ENCODE data around the gene BOC.

The BOC gene

DNA sequence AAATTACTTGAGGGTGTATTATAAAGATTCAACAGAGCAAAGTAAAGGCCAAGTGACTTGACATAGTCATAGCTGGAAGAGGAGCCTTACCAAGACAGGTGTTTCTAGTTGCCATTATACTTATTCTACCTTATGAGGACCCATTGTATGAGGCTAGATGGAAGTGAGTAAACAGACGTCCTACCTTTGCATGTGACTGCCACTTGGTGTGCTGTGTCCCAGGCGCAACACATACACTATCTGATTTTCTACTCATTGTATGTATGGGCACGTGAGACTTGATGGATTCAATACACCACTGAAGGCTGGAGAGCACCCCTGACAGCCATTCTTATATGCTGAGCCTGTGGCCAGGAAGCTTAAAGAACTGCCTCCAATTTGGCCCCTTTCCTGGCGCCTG lies 40.5 kb downstream of the BOC start:
- DNase-seq (ENCODE audit: low read depth in 2 of 2): no peak

DNA sequence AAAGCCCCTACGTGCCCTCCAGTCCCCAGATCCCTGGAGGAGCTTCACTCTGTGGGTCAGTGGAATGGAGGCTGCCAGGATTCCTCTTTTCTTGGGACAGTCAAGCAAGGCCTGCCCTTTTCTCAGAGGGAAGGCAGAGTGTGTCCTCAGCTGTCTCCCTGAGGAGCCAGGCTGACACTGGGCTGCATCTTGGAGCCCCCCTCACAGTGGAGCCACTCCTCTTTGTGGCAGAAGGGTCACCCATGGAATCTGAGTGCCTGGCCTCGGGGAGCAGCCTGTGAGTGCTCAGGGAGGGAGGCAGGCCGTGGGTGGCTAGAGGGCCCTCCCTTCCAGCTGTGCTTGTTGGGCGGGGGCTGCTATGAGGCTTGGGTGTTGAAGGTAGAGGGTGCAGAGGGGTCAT lies 41.2 kb downstream of the BOC start:
- DNase-seq (ENCODE audit: low read depth in 2 of 2): no peak

DNA sequence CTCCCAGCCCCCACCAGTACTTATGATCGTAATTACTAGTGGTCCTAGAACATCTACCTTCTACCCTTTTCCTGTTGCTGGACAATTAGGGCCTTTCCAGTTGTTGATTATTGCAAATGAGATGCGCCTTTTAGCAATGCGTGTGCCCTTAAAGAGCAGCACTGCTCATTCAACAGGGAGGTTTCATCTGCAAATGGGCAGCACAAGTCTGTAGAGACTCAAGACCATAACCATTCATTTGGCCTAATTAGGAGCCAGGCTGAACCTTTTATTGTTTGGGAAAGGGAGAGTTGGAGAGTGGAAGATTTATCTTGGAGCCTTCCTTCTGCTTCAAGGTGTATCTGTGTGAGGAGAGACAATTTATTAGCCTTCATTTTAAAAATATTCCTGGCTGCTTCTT lies 42.3 kb downstream of the BOC start:
- no peak for DNase-seq (ENCODE audit: low read depth in 2 of 2)

DNA sequence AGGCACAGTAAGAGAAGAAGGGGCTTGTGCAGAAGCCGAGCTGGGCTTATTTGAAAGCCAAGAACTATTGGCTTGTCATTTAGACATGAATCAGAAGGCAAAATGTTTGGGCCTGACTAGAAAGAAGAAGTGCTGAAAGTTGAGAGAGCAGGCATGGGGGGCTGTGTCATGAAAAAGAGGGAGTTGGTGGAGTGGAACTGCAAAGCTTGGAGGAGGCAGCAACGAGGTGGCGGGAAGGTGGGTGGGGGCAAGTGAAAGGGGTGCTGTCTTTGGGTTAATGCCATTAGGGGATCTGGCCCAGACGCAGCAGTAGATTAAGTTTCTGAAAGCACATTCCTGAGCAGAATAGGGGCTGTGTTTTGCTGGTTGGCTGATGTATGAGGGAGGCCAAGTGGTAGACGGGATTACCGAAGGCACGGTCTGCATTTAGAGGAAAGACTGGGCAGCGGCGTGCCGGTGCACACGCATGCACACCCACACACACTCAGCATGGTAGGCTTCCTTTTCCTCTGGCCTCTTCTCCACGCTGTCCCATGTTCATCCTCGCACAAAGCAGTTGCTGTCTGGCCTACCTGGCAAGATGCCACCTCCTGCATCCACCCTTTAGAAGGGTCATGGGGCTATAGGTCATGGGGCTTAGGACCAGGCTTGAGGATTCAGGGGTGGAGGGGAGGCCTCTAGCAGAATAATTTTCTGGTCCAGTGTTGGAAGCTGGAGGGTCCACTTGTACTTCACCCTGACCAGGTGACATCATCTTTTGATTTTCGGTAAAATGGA lies 43.0 kb downstream of the BOC start:
- DNase-seq (ENCODE audit: low read depth in 2 of 2): no peak

DNA sequence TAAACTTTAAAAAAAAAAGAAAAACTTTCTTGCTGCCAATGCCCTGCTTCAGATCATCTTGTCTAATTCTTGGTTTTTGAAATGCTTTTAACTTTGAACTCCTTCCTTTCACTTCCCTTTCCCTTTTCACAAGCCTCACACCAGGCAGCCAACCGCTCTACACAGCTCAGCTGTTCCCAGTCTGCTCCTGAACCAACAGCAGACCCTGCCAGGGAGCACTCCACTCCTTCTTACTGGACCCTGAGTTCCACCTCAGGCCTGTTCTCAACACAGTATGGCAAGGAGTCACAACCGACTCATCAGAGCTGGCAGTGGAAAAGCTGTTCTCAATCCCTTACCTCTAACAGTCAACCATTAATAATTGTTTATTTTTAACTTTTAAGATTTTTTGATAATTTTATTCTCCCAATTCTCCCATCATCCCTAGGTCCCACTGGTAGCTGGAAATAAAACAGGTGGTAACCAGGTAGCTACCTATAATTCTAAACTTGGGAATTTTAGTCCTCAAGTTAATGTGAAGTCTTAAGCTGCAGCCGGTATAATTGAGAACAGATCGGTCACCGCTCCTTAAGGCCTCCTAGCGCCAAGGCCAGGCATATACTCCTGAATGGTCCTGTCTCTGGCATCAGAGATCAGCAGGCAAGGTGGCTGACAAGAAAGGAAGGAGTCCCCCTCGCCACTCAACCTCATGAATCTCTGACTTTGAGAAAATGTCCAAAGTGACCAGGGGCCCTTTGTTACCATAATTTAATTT lies 43.9 kb downstream of the BOC start:
- no peak for DNase-seq (ENCODE audit: low read depth in 2 of 2)

DNA sequence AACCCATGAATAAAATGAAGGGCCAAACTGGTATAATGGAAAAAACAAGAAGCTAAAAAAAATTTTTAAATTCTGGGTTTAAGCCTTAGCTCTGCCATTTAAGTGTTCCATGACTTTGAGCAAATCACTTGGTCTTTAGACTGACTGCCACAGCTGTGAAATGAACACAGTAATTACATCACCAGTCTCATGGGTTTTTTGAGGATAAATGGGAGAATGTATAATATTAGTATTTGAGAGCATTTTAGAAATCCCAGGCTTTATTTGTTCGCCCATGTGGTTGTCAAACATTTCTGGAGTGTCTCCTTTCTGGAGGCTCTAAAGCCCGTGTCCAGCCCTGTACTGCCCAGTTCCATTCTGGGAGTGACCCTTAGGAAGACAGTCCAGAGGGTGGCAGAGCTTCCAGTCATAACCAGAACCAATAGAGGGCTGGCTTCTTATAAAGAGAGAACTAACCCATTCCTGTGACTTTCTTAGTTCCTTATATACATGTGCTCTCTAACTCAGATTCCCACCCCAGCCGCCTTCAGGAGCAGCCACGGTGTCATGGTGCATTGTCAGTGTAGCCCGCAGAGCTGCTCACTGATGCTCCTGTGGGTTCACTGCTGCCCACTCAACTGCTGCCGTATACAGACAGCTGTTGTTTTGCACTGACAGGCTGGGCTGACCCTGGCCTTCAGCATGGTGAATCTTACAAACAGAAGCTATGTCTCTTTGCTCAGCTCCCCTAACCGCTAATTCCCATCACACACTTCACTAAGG lies 44.7 kb downstream of the BOC start:
- DNase-seq (ENCODE audit: low read depth in 2 of 2): no peak

DNA sequence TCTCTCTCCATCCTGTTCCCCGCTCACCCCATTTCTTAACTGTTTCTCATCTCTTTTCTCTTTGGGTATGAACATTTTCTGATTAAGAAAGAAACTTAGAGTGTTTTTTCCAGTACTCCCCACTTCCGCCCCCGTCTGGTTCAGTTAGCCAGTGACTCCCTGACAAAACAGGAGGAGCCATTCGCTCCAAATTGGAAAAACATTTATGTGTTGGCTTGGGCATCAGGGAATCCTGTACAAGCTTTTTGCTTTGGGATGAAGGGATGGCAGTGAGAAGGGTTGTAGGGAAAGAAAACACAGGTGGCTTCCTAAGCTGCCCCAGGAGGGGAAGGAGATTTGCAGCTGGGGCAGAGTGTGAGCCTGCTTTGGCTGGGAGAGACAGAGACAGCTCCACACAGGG lies 47.0 kb downstream of the BOC start:
- DNase-seq (ENCODE audit: low read depth in 2 of 2): no peak

DNA sequence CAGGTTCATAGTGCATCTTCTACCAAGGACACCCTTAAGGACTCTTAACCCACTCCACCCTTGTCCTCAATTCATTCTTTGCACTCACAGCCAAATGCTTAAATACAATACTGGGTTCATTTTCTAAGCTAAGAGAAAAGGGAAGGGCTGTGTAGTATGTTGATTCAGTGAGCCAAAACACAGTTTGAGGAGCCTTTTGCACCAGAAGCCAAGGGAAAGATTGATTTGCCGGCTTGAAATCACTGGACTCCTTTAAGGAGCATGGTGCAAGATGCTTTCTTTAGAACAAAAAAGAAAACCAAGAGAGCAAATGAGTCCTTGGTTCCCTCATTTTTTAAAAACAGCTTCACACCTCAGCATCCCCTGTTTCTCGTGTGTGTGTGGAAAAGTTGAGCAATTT lies 47.8 kb downstream of the BOC start:
- DNase-seq (ENCODE audit: low read depth in 2 of 2): no peak

DNA sequence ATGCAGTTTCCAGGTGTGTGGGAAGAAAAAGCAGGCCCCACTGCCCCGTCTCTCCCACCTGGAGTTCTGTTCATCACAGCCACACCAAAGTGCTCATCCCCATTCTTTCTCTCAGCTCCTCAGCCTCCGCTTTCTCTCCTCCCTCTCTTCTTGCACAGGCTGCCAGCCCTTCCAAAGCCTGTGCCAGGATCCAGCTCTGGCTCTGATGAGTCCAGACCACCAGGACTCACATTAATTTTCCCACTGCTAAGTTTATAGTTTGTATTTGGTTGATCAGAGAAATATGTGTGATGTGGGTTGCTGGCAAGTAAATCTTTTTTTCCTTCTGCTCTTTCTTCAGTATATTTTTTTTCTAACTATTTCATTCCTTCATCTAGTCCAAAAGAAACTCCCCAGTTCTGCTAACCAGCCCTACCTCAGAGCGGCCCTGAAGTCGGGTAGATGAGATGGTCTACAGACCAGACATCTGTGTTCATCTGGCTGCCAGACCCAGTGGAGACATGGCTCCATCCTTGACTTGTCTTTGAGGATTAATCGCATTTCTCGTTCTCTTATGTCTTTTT lies 49.8 kb downstream of the BOC start:
- DNase-seq (ENCODE audit: low read depth in 2 of 2): no peak

DNA sequence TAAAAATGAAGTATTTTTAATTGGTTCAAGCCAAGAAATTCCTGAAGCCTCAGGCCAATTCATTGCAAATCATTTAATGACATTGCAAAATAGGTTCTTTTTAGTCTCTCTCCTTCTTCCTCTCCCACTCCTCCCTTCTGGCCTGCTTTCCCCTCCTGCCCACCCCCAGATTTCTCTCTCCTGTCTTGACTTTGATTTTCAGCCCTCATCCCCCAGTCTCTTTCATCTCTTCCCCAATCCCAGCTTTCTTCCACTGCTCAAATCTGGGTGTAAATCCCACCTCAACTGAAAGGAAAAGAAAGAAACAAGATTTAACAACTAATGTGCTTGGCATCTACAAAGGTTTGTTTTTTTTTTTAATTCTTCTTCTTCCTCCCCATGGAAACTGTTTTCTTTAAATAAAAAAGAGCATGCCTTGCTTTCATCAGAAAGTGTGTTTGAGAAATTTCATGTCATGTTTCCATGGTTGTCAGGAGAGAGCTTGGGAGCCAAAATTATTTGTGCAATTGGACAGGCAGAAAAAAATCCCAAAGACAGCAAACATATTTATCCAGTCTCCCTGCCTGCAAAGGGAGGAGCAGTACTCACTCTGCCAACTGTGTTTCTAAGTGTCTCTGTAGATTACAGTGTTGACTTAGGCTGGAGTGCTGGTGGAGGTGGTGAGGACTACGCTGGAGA lies 50.4 kb downstream of the BOC start:
- no peak for DNase-seq (ENCODE audit: low read depth in 2 of 2)

DNA sequence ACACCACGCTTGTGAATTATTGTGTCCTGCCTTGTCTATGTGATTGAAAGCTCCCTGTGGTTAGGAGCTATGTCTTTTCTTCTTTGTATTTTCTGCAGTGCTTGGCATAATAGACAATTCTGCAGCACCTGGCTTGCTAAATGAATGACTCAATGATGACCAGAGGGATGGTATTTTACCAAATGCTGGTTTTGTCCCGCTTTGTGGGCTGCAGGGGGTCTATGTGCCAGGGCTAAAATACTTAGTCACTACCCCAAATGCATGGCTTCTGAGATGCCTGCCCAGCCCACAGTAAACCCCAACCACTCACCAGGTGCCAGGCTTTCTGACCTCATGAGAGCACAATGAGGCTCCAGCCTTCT lies 50.9 kb downstream of the BOC start:
- DNase-seq (ENCODE audit: low read depth in 2 of 2): no peak

DNA sequence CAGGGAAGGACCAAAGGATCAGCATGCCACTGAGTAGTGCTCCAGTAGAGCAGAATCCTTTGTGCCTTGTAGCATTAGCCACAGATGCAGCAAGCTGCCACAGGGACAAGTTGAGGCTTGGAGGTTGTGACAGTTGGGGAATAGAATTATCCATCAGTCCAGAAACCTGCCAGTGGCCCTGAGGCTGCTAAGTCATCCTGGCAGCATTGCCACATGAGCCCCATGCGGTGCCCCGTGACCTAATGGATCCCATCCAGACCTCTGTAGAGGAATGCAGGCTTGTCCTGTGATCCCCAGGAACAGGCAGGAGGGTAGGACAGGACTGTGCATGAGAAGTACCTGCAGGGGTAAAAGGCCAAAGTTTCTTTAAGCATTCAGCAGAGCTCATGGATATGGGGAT lies 51.7 kb downstream of the BOC start:
- DNase-seq (ENCODE audit: low read depth in 2 of 2): no peak

DNA sequence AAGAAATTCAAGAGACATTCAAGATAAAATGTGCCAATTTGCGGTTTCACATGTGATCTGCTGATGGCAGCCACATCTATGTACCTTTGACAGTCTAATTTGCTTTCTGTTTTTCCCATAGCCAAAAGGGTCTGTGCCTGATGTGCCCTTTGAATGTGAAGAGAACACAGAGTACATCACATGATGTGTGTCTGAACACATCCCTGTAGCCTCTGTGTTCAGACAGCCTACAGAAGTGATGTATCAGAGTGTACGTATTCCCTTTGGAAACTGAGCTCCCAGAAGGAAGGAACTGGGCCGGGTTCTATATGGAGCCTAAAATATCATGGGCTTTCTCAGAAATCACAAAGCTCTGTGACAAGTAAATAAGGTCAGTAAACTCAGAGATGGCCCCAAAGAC lies 52.4 kb downstream of the BOC start:
- DNase-seq (ENCODE audit: low read depth in 2 of 2): no peak

DNA sequence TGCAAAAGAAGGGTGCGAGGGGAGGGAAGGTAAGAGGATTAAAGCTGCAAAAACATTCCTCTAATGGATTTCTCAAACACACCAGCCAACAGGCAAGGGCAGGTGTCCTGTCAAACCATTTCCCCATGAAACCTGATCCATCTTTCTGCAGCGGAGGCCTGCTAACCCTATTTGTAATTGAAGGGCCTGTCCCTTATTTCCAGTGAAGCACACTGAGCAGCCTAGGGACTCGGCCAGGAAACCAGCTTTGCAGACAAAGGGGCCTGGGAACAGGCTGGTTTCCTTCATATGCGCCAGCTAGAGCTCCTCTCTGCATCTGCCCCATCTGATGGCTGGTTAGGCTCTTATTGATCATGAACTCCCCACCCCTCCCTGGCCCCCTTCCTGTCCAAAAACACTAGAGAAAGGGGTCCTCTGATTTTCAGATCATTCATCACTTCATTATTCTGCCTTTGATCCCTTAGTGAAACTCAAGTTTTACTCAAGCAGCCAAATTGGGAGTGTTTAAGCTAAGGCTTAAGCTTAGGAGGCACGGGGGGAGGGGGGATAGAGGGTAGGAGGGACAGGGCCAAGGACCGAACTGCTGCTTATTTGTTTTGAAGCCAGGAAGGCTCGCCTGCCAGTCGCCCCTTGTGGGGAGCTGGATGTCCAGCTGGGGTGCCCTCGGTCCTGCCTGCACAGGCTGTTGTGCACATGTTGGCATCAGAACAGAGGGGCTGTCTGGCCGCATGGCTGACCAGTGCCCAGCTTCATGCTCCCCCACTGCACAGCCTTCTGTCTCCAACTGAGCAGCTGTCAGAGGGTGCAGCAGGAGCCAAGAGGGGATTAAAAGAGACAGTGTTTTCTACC lies 53.1 kb downstream of the BOC start:
- DNase-seq (ENCODE audit: low read depth in 2 of 2): no peak

DNA sequence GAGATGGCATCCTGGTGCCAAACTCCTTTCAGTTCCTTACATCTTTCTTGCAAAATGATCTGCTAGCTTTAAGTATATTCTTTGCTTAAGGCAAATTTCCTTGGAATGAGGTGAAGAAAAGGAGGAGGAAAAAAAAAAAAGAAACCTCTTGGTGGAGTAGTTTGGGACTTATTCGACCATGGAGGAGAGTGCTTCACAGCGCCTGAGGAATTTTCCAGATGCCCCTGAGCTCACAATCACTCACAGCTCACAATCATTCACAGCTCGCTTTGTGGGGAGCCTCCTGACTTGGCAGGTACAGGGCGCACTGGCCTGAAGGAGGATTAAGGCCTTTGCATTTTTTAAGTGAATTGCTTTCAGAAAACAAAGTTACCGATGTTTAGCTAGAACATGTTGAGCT lies 53.9 kb downstream of the BOC start:
- no peak for DNase-seq (ENCODE audit: low read depth in 2 of 2)

DNA sequence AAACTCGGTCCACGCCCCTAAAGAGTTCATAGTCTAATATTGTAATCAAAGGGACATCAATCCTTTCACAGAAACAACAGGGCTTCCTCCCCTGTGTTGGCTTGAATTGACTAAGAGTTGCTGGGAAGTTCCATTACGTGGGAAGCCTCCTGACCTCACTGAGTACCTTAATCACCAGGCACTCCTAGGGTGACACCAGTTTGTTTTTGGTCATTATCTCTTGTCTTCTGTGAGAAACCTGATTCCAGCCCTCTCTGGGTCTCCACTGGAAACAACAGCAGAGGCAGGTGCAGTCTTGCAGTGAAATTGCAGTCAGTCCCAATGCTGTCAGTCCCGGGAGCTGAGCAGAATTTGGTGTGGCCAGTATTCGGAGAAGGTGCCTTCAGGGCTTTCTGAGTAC lies 55.4 kb downstream of the BOC start:
- no peak for DNase-seq (ENCODE audit: low read depth in 2 of 2)

DNA sequence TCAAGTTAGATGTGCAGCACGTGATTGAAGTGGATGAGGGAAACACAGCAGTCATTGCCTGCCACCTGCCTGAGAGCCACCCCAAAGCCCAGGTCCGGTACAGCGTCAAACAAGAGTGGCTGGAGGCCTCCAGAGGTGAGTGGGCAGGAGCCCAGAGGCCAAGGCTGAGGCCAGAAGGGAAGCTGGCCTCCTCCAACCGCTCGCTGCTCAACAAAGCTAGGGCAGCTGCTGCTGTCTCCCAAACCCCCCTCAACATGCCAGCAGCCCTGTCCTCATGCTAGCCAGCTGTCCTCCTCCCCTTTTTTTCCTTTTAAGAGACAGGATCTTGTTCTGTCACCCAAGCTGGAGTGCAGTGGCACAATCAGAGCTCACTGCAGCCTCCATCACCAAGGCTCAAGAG lies 57.0 kb downstream of the BOC start:
- no peak for DNase-seq (ENCODE audit: low read depth in 2 of 2)

DNA sequence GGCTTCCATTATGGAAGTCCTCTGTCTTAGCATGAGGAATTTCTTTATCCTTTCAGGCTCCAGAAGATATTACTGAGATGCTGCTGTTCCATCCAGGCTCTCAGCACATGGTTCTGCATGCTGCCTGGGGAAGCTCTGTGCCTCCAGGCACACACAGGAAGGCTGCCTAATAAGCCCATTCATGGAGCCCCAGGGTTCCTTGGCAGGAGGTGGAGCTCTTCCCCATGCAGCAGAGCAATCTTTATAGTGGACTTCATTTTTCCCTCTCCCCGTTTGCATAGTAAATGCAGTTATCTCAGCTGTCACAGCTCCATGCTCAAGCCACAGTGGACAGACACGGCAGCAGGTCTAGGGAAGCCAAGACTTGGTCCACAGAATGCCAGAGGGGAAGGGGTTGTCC lies 57.6 kb downstream of the BOC start:
- no peak for DNase-seq (ENCODE audit: low read depth in 2 of 2)

DNA sequence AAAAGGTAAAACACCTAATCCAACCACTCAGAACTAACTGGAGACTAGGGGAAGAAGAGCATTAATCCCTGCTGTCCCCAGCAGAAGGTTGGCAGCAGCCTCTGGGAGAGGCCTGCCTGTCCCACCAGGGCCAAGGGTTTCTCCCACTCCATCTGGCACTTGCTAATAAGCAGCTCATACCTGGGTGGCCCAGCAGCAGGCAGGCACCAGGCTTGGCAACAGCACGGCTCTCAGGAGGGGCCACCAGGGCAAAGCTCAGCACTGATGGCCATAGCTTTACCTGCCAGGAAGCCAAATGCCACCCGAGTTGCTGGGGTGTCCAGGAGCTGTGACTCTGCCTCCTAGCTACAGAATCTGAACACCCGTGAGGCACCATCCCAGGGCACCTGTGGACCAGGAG lies 58.3 kb downstream of the BOC start:
- DNase-seq (ENCODE audit: low read depth in 2 of 2): no peak

DNA sequence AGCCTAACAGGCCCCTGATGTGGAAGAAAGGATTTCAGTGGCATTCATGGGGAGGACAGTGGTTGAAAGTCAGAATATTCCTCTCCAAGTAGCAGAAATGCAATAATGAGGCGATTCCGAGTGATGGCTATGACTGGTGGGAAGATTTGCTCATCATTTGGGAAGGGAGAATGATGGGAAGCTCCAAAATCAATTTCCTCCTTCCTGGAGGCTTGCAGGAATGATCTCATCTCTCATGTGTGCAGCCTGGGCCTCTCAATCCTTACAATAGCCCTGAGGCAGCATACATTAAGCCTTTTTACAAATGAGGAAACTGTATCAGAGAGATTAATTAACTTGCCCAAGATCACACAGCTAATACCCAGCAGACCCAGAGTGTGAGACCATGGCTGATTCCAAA lies 58.7 kb downstream of the BOC start:
- no peak for DNase-seq (ENCODE audit: low read depth in 2 of 2)

DNA sequence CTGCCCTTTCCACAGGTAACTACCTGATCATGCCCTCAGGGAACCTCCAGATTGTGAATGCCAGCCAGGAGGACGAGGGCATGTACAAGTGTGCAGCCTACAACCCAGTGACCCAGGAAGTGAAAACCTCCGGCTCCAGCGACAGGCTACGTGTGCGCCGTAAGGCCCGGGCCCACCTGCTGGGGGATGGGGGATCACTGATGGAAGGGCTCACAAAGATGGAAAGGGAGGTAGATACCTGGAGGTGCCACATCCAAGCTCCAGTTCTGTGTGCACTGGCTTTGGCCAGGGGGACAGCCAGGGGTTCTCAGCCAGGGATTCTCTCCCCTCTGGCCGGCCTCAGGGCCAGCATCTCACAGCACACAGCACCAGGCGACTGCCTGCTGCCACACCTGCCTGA lies 59.4 kb downstream of the BOC start:
- DNase-seq (ENCODE audit: low read depth in 2 of 2): no peak

Data from stimulated activated CD4-positive, alpha-beta T cell treated with anti-CD3 and anti-CD28 coated beads, Interleukin-1b, Interleukin-23, amount 100 ng/mL, for 1 hour (primary cell).